Measurements from ENCODE around the gene C5.
"Not testable (repeated sequence)": the region's sequence is repeated elsewhere in the genome, so short reads cannot be mapped to it uniquely, and the experiment has no call there.

The C5 gene

DNA sequence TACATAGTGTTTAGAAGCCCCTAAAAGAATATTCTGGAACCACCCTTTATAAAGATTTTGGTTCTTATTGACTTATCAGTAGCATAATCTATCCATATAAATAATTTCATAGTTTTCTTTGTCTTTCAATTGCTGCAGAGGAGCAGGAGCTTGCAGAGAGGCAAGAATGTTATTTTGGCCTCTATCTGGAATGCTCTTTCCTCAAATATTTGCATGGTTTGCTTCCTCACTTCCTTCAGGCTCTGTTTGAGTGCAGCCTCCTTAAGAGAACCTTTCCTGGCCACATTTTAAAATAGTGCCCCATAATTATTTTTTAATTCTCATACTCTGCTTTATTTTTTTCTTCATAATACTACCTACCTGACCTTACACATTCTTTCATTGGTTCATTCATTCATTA, 1.5 kb downstream of the C5 start:
- DNase-seq (ENCODE audit: low read depth in 2 of 2): no peak

- no peak for DNase-seq (ENCODE audit: low read depth in 2 of 2)
Measured at GRCh38 chr9:121048175-121048574, 1.9 kb downstream of the C5 start.

GRCh38 chr9:121038804-121039203, 11.3 kb downstream of the C5 start:
- DNase-seq (ENCODE audit: low read depth in 2 of 2): no peak

GRCh38 chr9:121038362-121038761, 11.7 kb downstream of the C5 start:
- DNase-seq (ENCODE audit: low read depth in 2 of 2): no peak

GRCh38 chr9:121035717-121036116, 14.4 kb downstream of the C5 start:
- DNase-seq (ENCODE audit: low read depth in 2 of 2): not testable (repeated sequence)

DNA sequence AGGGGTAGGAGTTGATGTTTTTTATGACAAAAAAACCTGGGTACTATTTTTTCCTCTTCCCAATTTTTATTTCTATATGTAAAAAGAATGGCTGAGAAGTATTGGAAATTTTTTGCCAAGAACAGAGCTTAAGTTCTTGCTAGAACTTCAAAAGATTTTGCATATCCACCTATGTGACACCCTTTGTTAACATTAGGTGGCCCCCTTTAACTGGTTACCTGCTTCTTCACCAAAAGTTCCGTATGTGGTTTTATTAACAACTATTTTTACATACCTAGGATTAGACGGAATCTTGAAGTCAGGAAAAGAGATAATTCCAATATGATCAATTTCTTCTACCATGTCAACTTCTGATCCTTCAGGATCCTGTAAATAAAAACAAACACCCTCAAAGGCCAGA, 15.5 kb downstream of the C5 start:
- DNase-seq (ENCODE audit: low read depth in 2 of 2): no peak

GRCh38 chr9:121029469-121029868, 20.6 kb downstream of the C5 start:
- DNase-seq (ENCODE audit: low read depth in 2 of 2): no peak

DNA sequence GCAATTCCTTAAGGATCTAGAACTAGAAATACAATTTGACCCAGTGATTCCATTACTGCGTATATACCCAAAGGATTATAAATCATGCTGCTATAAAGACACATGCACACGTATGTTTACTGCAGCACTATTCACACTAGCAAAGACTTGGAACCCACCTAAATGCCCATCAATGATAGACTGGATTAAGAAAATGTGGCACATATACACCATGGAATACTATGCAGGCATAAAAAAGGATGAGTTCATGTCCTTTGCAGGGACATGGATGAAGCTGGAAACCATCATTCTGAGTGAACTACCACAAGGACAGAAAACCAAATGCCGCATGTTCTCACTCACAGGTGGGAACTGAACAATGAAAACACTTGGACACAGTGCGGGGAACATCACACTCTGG, 21.8 kb downstream of the C5 start:
- DNase-seq (ENCODE audit: low read depth in 2 of 2): not testable (repeated sequence)

- DNase-seq (ENCODE audit: low read depth in 2 of 2): no peak
Measured at GRCh38 chr9:121026768-121027167, 23.3 kb downstream of the C5 start.

- no peak for DNase-seq (ENCODE audit: low read depth in 2 of 2)
Measured at GRCh38 chr9:121026260-121026691, 23.8 kb downstream of the C5 start.

- no peak for DNase-seq (ENCODE audit: low read depth in 2 of 2)
Measured at GRCh38 chr9:121024237-121024636, 25.8 kb downstream of the C5 start.

DNA sequence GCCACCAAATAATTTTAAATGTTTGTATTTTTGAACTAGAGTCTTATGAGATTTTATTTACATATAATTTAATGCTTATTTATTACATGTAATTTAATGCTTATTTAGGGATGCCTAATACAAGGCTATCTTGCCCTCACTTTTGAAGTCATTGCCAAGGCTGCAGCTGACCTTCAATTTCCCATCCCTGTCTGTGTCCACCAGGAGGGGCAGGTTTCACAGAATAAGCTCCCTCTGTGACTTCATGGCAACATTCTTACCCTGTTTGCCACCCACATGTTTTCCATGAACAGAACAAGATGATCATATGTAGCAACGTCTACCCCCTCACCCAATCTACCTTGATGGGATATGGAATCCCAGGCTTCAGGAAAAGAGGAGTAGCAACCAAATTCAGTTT, 27.0 kb downstream of the C5 start:
- no peak for DNase-seq (ENCODE audit: low read depth in 2 of 2)

GRCh38 chr9:121021301-121021700, 28.8 kb downstream of the C5 start:
- no peak for DNase-seq (ENCODE audit: low read depth in 2 of 2)

- DNase-seq (ENCODE audit: low read depth in 2 of 2): no peak
Measured at GRCh38 chr9:121019273-121019672, 30.8 kb downstream of the C5 start.

- DNase-seq (ENCODE audit: low read depth in 2 of 2): no peak
Measured at GRCh38 chr9:121013911-121014310, 36.2 kb downstream of the C5 start.

DNA sequence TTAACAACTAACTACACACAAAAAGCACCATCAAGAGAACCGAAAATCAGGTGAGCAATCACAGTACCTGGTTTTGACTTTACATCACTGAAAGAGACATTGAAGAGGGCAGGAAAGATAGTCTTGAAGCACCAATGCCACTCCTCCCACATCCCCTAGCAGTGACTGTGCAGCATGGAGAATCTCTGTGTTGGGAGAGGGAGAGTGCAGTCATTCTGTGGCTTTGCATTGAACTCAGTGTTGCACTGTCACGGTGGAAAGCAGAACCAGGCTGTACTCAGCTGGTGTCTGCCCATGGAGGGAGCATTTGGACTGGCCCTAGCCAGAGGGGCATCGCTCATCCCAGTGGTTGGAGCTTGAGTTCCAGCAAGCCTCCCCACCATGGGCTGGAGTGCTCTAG, 40.4 kb downstream of the C5 start:
- no peak for DNase-seq (ENCODE audit: low read depth in 2 of 2)

- DNase-seq (ENCODE audit: low read depth in 2 of 2): no peak
Measured at GRCh38 chr9:120999317-120999716, 50.8 kb downstream of the C5 start.

GRCh38 chr9:120998111-120998510, 52.0 kb downstream of the C5 start:
- no peak for DNase-seq (ENCODE audit: low read depth in 2 of 2)

DNA sequence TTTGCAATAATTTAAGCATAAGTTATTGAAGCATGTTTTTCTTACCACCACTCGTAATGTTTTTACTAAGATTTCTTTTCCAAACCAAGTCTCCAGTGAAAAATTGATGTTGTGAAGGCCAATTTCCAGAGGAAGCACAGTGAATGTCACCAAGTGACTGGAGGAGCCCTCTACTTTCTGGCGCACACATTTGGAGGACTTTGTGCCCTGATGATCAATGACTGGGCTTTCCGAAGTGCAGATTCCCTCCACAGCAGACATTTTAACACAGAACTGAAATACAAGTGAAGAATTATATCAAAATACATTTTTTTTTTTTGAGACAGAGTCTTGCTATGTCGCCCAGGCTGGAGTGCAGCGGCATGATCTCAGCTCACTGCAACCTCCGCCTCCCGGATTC, 52.6 kb downstream of the C5 start:
- no peak for DNase-seq (ENCODE audit: low read depth in 2 of 2)

GRCh38 chr9:120996409-120996808, 53.7 kb downstream of the C5 start:
- DNase-seq (ENCODE audit: low read depth in 2 of 2): no peak

DNA sequence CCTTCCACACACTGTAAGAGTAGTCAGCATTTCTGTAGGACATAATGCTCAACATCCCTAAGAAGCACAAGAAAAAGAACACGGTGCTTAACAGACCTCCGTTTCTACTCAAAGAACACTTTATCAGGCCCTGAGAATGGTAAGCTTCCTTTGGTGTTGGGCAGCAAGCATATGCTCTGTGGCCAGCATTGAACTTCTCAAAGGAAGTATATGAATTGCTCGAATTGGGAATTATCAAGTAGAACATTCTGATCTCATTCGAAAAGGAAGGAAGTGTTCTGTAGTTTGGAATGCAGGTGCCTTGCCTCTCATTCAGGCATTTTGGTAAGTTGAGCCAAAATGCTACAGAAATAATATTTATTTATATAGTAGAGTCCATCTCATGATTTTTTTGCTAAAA, 61.0 kb downstream of the C5 start:
- no peak for DNase-seq (ENCODE audit: low read depth in 2 of 2)

DNA sequence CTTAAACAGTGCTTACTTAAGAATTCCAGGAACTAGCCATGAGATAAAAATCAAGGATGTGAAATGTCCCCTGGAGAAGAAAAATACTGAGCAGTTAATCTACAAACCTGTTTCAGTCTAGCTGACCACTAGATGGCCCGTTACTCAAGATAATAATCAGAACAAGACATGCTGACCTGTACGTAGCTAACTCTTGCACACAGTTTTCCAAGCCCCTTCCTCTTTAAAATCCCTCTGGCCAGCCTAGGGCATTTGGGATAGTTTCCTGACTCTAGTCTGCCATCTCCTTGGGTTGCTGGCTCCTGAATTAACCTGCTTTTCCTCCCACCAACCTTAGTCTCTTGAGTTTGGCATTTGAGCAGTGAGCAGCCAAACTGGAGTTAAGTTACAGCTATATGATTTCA, 64.3 kb downstream of the C5 start:
- no peak for DNase-seq (ENCODE audit: low read depth in 2 of 2)

- no peak for DNase-seq (ENCODE audit: low read depth in 2 of 2)
Measured at GRCh38 chr9:120983259-120983837, 66.7 kb downstream of the C5 start.

DNA sequence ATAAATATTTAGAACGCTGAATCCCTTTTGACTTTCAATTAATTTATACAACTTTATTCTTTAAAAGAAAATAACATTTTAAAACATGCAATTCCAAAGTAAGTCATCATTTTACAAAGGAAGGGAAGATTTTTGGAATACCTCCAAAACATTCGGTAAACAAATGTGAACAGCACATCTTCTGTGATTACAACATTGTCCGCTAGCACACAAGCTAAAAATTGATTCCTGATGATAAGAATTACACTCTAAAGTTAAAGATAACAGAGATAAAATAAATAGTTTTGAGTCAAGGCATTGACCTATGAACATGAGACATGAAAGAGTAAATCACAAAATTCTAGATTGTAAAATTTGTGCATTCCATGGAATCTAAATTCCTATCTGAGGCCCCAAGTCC, 67.2 kb downstream of the C5 start:
- no peak for DNase-seq (ENCODE audit: low read depth in 2 of 2)

DNA sequence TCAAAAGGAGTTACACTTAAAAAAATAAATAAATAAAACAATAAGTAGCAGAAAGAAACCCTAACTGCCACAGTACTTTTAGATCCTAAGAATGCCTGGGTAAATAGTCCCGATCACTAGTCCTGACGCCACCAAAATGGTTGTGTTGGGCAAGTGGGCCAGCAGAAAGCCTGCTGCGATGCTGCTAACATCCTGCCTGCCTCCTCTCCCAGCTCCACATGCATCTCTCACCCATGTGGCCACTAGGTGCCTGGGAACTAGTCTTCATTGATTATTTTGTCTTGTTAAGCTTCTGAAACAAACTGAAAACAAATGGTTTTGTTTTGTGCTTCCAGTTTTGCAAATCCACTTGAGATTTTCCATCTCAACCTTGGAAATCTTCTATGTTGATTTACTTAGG, 69.1 kb downstream of the C5 start:
- no peak for DNase-seq (ENCODE audit: low read depth in 2 of 2)

All from stimulated activated CD8-positive, alpha-beta memory T cell treated with anti-CD3 and anti-CD28 coated beads, Interleukin-2, amount 100 ng/mL, for 48 hours (primary cell).